Measurements from ENCODE around the gene PPP2R5C. TPM values are rescaled to one million over a fixed set of nuclear protein-coding genes. Genes with fewer than 3 reads are reported as not detected.
A peak's percentile ranks its signal among the peaks of the same experiment; 100 is the strongest.
"Not testable (repeated sequence)": the region's sequence is repeated elsewhere in the genome, so short reads cannot be mapped to it uniquely, and the experiment has no call there.

Gene PPP2R5C
- total RNA-seq, 3 donors from 2014 or later, result 90.5 to 105 (median 102) TPM

GRCh38 chr14:101726295-101726953, 35.1 kb upstream of the PPP2R5C start:
- Histone ChIP-seq H3K27ac (no peak overlapping the region), H3K9me3 (no peaks in the 10 kb centered on the region), H3K36me3 (no peaks in the 10 kb centered on the region), H3K4me1 (no peaks in the 10 kb centered on the region), H3K4me3 (no peak overlapping the region), H3K27me3 (no peaks in the 10 kb centered on the region)
- no peak for DNase-seq (ENCODE audit: low spot score in 2 of 2)
- TF ChIP-seq, protein P1, sequence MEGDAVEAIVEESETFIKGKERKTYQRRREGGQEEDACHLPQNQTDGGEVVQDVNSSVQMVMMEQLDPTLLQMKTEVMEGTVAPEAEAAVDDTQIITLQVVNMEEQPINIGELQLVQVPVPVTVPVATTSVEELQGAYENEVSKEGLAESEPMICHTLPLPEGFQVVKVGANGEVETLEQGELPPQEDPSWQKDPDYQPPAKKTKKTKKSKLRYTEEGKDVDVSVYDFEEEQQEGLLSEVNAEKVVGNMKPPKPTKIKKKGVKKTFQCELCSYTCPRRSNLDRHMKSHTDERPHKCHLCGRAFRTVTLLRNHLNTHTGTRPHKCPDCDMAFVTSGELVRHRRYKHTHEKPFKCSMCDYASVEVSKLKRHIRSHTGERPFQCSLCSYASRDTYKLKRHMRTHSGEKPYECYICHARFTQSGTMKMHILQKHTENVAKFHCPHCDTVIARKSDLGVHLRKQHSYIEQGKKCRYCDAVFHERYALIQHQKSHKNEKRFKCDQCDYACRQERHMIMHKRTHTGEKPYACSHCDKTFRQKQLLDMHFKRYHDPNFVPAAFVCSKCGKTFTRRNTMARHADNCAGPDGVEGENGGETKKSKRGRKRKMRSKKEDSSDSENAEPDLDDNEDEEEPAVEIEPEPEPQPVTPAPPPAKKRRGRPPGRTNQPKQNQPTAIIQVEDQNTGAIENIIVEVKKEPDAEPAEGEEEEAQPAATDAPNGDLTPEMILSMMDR (IDR thresholded peaks at IDR 0.05), result no peak
- no peak for TF ChIP-seq POLR2A (IDR thresholded peaks at IDR 0.05)
- no peak for TF ChIP-seq POLR2AphosphoS5 (IDR thresholded peaks at IDR 0.05)
- intact Hi-C loops (cut with DNase I; ENCODE audit: low total_unique reads), result no loop called here

DNA sequence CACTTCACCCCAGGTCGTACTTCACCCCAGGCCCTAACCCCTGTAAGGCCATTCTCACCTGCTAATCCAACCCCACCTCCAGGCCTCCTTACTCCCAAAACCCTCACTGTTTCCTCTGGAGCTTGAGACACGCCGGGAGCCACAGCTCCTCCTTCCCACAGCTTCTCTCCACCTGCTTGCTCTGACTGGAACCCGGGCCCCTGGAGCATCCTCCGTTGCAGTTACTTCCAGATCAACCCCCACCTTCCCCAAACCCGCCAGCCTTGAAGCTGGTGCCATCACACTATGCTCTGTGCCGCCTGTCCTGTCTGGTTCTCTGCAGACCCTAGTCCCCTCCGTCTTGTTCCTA, 34.6 kb upstream of the PPP2R5C start:
- Histone ChIP-seq H3K36me3 (no peaks in the 10 kb centered on the region), H3K9me3 (no peaks in the 10 kb centered on the region), H3K4me3 (no peak overlapping the region), H3K4me1 (no peaks in the 10 kb centered on the region), H3K27me3 (no peaks in the 10 kb centered on the region), H3K27ac (no peak overlapping the region)
- no peak for DNase-seq (ENCODE audit: low spot score in 2 of 2)
- intact Hi-C loops (cut with DNase I; ENCODE audit: low total_unique reads), result no loop called here
- TF ChIP-seq, protein P1 (IDR thresholded peaks at IDR 0.05), result no peak
- TF ChIP-seq POLR2AphosphoS5 (IDR thresholded peaks at IDR 0.05), result no peak
- TF ChIP-seq POLR2A (IDR thresholded peaks at IDR 0.05), result no peak

GRCh38 chr14:101727611-101728366, 33.7 kb upstream of the PPP2R5C start:
- intact Hi-C loops (cut with DNase I; ENCODE audit: low total_unique reads), result no loop called here
- Histone ChIP-seq H3K36me3 (no peaks in the 10 kb centered on the region), H3K9me3 (no peaks in the 10 kb centered on the region), H3K4me3 (no peak overlapping the region), H3K27me3 (no peaks in the 10 kb centered on the region), H3K27ac (no peak overlapping the region), H3K4me1 (no peaks in the 10 kb centered on the region)
- TF ChIP-seq POLR2AphosphoS5 (IDR thresholded peaks at IDR 0.05) (no peak), POLR2A (IDR thresholded peaks at IDR 0.05) (no peak)
- TF ChIP-seq, protein P1 (IDR thresholded peaks at IDR 0.05), result no peak
- no peak for DNase-seq (ENCODE audit: low spot score in 2 of 2)

DNA sequence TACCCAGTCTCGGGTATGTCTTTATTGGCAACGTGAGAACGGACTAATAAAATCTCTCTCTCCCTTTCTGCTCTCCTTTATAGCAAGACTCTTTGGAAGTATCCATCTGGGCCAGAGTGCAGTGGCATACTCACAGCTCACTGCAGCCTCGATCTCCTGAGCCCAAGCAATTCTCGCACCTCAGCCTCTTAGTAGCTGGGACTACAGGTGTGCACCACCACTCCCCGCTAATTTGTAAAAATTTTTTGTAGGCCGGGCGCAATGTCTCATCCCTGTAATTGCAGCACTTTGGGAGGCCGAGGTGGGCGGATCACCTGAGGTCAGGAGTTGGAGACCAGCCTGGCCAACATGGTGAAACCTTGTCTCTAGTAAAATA, 33.2 kb upstream of the PPP2R5C start:
- intact Hi-C loops (cut with DNase I; ENCODE audit: low total_unique reads), result no loop called here
- H3K27ac ChIP-seq, result no peak overlapping the region
- H3K4me1 ChIP-seq, result no peaks in the 10 kb centered on the region
- no peaks in the 10 kb centered on the region for H3K9me3 ChIP-seq
- H3K4me3 ChIP-seq, result no peak overlapping the region
- no peak for DNase-seq (ENCODE audit: low spot score in 2 of 2)
- H3K27me3 ChIP-seq, result no peaks in the 10 kb centered on the region
- TF ChIP-seq, protein P1 (IDR thresholded peaks at IDR 0.05), result no peak
- TF ChIP-seq POLR2A (IDR thresholded peaks at IDR 0.05), result no peak
- TF ChIP-seq POLR2AphosphoS5 (IDR thresholded peaks at IDR 0.05), result no peak
- no peaks in the 10 kb centered on the region for H3K36me3 ChIP-seq

DNA sequence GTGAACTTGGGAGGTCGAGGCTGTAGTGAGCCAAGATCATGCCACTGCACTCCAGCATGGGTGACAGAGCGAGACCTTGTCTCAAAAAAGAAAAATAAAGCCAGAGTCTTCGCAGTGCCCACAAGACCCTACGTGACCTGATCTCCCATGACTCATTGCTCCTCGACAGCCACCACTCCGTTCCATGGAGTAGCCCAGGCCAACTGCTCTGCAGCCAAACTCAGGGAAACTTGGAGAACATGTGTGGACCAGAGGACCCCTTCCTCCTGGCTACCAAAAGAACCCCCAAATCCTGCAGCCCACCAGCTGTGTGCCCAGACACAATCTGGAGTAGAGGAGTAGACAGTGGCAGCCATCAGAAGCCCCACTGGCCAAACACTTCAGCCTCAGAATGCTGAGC, 32.1 kb upstream of the PPP2R5C start:
- no peak for DNase-seq (ENCODE audit: low spot score in 2 of 2)
- no peaks in the 10 kb centered on the region for H3K36me3 ChIP-seq
- no peaks in the 10 kb centered on the region for H3K4me1 ChIP-seq
- no peaks in the 10 kb centered on the region for H3K9me3 ChIP-seq
- intact Hi-C loops (cut with DNase I; ENCODE audit: low total_unique reads), result no loop called here
- H3K27ac ChIP-seq, result no peak overlapping the region
- TF ChIP-seq POLR2A (IDR thresholded peaks at IDR 0.05) (no peak), POLR2AphosphoS5 (IDR thresholded peaks at IDR 0.05) (no peak)
- TF ChIP-seq, protein P1 (IDR thresholded peaks at IDR 0.05), result no peak
- no peak overlapping the region for H3K4me3 ChIP-seq
- no peaks in the 10 kb centered on the region for H3K27me3 ChIP-seq

DNA sequence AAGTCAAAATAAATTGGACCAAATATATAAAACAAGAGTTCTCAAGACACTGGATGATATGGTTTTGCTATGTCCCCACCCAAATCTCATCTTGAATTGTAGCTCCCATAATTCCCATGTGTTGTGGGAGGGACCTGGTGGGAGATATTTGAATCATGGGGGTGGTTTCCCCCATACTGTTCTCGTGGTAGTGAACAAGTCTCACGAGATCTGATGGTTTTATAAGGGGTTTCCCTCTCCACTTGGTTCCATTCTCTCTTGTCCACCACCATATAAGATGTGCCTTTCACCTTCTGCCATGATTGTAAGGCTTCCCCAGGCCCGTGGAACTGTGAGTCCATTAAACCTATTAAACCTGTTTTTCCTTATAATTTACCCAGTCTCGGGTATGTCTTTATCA, 31.4 kb upstream of the PPP2R5C start:
- H3K36me3 ChIP-seq; H3K4me3 ChIP-seq; DNase-seq (ENCODE audit: low spot score in 2 of 2); intact Hi-C loops (cut with DNase I; ENCODE audit: low total_unique reads); H3K9me3 ChIP-seq; H3K27me3 ChIP-seq; H3K4me1 ChIP-seq: not testable (repeated sequence)
- H3K27ac ChIP-seq, result peak overlapping the region in 1 of 2 donors; percentile 86
